ENCODE measurements around the gene GNB1L. TPM values are rescaled to one million over a fixed set of nuclear protein-coding genes. Genes with fewer than 3 reads are reported as not detected.

GNB1L gene
- total RNA-seq, 1 donor from 2014 or later, result 7.8 TPM

DNA sequence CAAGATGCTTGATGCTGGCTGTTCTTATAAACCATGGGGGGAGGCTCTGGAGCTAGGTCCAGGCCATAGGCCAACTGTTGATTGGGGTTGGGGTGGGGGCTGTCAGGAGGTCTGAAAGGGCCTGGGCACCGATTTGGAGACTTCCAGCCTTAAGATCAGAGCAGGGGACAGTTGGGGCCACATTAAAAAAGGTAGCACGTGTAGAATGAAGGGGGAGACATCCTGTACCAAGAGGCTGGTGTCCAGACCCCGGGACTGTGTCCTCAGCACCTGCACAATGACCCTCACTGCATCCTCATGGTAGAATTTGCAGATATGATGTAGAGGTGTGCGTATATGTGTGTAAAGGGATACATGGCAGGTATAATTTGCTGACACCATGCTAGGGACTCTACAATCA lies 106.5 kb downstream of the GNB1L start:
- peaks cover 27% of the 10 kb centered on the region for H3K27me3 ChIP-seq
- H3K27ac ChIP-seq, result no peak overlapping the region
- TF ChIP-seq, protein P1, sequence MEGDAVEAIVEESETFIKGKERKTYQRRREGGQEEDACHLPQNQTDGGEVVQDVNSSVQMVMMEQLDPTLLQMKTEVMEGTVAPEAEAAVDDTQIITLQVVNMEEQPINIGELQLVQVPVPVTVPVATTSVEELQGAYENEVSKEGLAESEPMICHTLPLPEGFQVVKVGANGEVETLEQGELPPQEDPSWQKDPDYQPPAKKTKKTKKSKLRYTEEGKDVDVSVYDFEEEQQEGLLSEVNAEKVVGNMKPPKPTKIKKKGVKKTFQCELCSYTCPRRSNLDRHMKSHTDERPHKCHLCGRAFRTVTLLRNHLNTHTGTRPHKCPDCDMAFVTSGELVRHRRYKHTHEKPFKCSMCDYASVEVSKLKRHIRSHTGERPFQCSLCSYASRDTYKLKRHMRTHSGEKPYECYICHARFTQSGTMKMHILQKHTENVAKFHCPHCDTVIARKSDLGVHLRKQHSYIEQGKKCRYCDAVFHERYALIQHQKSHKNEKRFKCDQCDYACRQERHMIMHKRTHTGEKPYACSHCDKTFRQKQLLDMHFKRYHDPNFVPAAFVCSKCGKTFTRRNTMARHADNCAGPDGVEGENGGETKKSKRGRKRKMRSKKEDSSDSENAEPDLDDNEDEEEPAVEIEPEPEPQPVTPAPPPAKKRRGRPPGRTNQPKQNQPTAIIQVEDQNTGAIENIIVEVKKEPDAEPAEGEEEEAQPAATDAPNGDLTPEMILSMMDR (IDR thresholded peaks at IDR 0.05), result no peak
- DNase-seq (no peak), ATAC-seq (no peak)
- H3K36me3 ChIP-seq, result no peaks in the 10 kb centered on the region
- no peak overlapping the region for H3K4me3 ChIP-seq
- H3K9me3 ChIP-seq, result no peaks in the 10 kb centered on the region
- no peaks in the 10 kb centered on the region for H3K4me1 ChIP-seq
- intact Hi-C loops (cut with DNase I), result no loop called here

DNA sequence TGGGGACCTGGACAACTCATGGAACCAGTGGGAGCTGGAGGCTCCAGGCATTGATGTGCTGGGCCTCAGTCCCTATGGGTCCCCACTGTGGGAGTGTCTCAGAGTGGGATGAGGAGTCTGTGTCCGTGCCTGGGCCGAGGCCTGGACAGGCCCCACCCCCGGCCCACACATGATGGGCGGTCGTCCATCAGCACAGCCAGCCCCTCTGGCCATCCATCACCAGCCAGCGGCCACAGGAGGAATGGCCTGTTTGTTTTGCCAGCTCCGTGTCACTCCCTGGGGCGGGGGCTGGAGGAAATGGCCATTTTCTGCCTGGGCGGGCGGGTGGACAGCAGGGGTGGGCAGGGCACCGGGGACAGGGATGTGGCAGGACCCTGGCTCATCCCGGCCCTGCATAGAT lies 107.1 kb downstream of the GNB1L start:
- intact Hi-C loops (cut with DNase I), result no loop called here

DNA sequence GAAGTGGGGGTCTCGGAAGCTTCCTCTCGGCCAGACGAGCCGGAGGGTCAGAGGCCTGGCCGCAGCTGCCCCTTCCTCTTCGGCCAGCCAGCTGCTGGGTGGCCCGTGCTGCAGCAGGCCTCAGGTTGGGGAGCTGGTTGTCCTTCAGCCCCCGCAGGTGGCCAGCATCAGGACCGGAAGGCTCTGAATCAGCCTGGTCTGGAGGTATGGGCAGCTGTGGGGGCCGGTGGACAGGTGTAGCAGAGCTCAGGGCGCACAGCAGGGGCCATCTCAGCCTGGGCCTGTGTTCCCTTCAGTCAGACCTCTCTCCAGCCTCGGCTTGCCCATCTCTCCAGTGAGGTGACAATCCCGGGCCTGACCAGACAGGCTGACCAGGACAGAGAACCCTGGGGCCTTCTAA lies 107.9 kb downstream of the GNB1L start:
- H3K4me3 ChIP-seq, result no peak overlapping the region
- ATAC-seq, result no peak
- TF ChIP-seq, protein P1 (IDR thresholded peaks at IDR 0.05), result no peak
- H3K36me3 ChIP-seq, result no peaks in the 10 kb centered on the region
- DNase-seq, result no peak
- intact Hi-C loops (cut with DNase I), result no loop called here
- no peaks in the 10 kb centered on the region for H3K9me3 ChIP-seq
- peaks cover 13% of the 10 kb centered on the region for H3K27me3 ChIP-seq
- no peak overlapping the region for H3K27ac ChIP-seq
- H3K4me1 ChIP-seq, result no peaks in the 10 kb centered on the region

More for the DNA sequence above, 107.1 kb downstream of the GNB1L start:
- DNase-seq, result no peak
- no peak overlapping the region for H3K27ac ChIP-seq
- TF ChIP-seq, protein P1 (IDR thresholded peaks at IDR 0.05), result no peak
- no peak for ATAC-seq
- no peaks in the 10 kb centered on the region for H3K36me3 ChIP-seq
- H3K4me3 ChIP-seq, result no peak overlapping the region
- H3K27me3 ChIP-seq, result peaks cover 21% of the 10 kb centered on the region
- H3K9me3 ChIP-seq, result no peaks in the 10 kb centered on the region
- no peaks in the 10 kb centered on the region for H3K4me1 ChIP-seq

DNA sequence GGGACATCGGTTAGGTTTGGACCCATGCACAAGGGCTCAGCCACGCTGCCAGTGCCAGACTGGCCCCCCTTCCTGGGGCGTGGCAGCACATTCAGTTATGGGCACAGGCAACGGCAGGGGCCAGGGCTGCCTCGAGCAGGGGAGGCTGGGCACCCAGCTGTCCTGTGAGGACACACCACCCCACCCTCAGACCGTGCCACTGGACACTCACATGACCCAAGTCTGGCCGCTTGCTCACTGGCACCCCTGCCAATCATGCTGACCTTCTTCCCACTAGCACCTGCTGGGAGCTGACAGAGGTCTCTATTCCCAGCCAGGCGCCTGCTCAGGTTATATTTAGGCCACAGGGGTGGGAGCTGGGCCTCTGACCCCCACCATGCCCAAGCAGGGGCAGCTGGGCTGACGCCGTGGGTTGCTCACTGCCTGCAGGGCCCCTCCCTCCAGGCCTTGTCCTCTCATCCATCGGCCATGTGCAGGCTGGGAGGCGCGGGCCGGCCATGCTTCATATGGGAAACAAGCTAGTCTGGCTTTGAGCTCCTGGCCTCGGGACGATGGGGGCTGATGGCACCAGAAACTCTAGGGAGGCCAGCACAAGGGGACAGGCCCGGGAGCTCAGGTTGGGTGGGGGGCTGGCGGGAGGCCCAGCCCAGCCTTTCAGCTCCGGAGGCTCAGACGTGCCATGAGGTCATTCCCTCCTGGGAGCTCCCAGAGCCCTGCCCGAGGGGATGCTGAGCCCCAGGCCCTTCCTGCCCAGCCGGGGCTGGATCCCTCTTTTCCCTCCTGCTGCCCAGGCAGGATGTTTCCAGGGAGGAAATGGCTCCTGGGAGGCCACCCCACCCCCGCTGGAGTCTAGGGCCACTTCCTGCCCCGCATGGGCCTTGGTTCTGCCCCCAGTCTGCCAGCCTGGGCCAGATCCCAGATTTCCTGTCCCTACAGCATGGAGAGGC lies 109.2 kb downstream of the GNB1L start:
- peaks cover 4% of the 10 kb centered on the region for H3K27me3 ChIP-seq
- intact Hi-C loops (cut with DNase I), result no loop called here
- H3K4me1 ChIP-seq, result no peaks in the 10 kb centered on the region
- ATAC-seq, result no peak
- H3K4me3 ChIP-seq, result no peak overlapping the region
- TF ChIP-seq, protein P1 (IDR thresholded peaks at IDR 0.05), result no peak
- H3K27ac ChIP-seq, result no peak overlapping the region
- no peaks in the 10 kb centered on the region for H3K36me3 ChIP-seq
- H3K9me3 ChIP-seq, result no peaks in the 10 kb centered on the region
- DNase-seq, result no peak

DNA sequence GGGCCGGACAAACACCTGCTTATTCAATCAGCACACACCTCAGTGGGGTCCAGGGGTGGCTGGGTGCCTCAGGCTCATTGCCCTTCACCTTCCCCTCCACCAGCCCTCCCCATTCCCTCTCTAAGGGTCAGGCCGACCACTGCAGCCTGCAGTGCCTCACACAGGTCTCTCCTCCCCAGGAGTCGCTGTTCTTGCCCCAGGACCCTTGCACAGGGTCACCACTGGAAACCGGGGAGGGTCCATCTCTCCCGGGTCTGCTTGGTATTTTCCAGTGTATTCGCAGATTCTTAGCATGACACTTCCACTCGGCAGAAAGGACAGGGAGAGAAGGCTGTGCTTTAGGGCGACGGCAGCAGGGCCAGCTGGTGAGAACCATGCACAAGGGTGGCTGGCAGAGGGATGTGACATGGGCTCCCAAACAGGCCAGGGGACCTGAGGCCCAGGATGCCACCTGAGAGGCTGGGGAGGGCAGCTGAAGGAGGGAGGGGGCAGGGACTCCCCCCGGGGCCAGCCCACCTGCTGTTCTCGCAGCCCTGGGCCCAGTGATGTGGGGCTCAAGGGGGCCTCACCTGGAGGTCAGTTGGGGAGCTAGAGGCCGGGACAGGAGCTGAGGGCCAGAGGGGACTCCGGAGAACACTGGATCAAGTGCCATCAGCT lies 110.2 kb downstream of the GNB1L start:
- intact Hi-C loops (cut with DNase I), result no loop called here
- no peak for ATAC-seq

More for the DNA sequence above, 110.2 kb downstream of the GNB1L start:
- Histone ChIP-seq H3K27ac (no peak overlapping the region), H3K4me1 (no peaks in the 10 kb centered on the region), H3K9me3 (no peaks in the 10 kb centered on the region), H3K27me3 (no peaks in the 10 kb centered on the region), H3K4me3 (no peak overlapping the region), H3K36me3 (no peaks in the 10 kb centered on the region)
- DNase-seq, result no peak
- TF ChIP-seq, protein P1 (IDR thresholded peaks at IDR 0.05), result no peak

All from upper lobe of right lung (tissue), 1 donor.